HuH-7 (cell line): ENCODE results near the gene MAPKAP1.

Experiments
- DNase-seq: peaks from one replicate; pipeline ENCODE4 v3.0.0; 2011; ENCODE audit warnings: low spot score

MAPKAP1 gene

DNA sequence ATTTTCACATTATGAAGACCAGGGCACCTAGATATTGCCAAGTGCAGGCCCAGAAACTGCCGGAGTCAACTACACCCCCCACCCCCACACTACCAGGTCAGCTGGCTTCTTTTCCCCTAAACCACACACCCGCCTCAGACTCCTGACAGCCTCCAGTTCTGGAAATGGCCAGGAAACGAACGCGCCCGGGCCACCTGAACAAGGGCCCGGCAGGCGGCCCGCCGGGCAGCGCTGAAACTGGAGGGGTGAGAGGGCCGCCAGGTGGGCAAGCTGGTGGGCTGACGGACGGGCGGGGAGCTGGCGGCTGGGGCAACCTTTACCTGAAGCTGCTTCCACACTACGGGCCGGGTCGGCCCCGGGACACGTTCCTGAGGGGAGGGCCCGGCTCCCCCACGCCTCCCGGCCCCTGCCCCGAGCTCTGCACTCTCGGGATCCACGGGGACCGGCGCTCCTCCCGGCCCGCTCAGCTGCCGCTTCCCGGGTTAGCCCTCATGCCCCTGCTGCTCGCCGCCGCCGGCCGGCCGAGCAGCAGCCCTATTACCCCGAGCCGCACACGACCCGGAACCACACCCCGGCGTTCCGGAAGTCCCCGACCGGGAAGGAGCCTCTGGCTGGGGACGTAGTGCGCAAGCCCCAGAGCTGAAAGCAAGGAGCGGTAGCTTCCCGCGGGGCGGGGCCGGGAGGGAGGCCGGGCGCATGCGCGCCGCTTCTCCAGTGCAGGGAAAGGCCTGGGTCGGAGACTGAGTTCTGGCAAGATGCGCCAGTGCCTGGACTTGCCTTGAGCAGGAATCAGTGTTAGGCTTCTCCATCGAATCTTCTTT lies at the start of gene MAPKAP1:
Gene MAPKAP1 (minus strand): TSS at position 558 of the 821 bp plus-strand sequence. CDS start 34,634 bp downstream, outside the sequence.
- DNase-seq, result peak; percentile 93

DNA sequence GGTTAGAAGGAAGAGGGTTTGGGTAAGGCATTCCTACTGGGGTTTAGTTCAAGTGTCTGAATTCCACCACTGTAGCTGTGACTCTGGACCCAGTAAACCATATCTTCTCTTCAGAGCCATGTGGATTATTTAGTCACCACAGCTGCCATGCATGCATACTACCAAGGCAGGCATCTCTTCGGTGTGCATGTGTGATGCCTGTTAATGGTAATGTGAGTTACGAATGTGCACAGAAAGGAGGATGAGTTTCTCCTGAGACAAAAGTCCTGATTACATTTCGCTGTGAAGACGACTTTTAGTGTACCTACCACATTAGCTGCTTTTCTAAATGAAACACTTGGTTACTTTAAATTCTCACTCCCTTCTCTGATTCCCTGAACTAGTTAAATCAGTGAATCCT lies 49.5 kb upstream of the MAPKAP1 start:
- DNase-seq, result no peak

DNA sequence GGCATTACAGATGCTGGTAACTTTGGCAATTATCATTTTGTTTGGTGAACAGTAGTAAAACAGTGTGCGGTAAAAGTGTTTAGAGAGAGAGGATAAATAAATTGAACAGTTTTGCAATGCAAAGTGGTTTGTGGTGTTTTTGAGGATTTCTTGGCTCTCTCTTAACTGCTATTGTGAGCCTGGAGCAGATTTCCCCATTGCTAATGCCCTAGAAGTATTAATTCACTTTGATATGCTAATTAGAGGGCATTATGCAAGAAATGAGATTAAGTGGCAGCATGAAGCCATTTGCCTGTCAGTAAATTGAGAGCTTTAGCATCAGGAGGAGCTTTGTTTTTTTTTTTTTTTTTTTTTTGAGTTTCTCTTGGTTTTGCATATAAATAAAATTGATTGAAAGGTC lies 48.3 kb upstream of the MAPKAP1 start:
- no peak for DNase-seq

DNA sequence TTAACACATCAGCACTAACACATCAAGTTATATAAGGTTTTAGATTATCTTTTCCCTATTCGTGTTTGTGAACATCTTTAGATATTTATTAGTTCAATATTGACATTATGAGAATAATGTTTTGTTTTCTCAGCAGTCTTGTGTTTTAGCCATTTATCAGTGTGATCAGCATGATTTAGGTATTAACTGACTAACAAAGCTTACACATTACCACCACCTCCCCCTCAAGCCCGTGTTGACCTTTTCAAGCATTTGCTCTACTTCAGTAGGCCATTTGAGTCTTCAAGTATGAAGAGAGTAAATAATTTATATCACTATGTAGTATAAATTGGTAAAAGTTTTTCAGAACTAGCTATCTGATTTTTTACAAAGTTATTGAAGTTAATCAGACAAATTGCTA lies 47.1 kb upstream of the MAPKAP1 start:
- no peak for DNase-seq

DNA sequence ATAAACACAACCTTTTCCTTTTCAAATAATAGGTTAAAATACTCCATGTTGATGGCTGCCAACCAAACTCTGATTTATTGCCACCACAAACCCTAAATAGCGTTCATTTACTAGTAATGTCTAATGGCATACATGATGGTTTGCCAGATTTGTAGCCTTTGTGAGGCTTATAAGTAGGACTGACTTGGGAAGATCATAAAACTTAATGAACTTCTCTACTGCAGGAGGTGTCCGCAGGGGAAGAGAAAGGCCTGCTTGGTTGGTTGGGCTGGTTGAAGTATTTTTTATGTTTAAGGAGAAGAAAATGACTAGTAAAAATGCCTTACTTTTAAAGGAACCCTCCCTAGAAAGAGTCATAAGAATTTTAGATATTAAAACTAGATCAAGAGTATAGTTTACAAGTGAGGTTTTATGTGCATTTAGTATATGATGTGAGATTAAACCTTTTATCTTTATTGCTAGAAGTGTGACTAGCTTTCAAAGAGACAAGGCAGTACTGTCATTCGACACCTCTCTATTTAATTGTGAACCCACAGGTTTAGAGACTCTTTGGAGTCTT lies 45.1 kb upstream of the MAPKAP1 start:
- DNase-seq, result no peak

DNA sequence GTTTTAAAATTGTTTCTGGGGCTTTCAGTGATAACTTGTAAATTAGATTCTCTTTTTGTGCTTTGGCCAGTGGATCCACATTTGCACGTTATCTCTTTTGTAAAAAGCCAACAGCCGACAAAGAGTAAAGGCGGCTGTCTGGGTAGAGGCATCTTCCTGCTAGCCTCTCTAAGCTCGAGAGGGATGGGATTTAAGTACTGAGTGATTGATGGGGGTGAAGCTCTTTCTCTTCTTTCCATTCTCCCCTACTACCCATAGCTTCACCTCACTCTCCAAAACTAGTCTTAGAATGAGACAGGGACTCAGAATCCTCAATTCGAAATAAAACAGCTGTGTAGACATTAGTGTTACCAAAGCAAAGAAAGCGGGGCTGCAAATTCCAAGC lies 43.6 kb upstream of the MAPKAP1 start:
- peak; percentile 38 for DNase-seq

DNA sequence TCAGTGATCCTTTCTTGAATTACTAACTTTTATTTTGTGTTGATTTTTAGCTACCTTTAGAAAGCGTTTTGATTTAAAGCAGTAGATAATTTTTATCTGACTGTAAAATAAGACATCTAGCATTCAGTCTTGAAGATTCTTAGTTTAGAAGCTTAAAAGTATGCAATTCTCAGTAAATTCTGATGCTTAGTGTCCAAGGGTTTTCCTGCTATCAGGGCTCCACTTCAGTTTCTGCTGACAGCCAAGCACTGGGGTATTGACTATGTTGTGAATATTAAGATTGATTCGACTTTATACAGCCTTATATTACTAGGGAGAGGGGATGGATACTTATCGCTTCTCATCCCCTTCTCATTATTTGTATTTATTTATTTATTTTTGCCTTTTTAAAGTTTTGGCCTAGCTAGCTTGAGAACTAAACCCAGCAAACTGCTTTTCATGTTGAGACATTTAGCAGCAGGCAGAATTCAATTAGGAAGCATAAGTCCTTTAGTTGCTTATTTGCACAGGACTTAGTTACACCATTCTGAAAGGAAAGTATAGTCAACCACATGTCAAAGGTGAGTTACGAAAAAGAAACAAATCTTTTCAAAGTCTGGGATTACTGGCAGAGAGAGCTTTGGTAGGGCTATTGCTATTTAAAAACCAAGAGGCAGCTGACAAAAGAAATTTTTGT lies 43.1 kb upstream of the MAPKAP1 start:
- DNase-seq, result peak; percentile 58

DNA sequence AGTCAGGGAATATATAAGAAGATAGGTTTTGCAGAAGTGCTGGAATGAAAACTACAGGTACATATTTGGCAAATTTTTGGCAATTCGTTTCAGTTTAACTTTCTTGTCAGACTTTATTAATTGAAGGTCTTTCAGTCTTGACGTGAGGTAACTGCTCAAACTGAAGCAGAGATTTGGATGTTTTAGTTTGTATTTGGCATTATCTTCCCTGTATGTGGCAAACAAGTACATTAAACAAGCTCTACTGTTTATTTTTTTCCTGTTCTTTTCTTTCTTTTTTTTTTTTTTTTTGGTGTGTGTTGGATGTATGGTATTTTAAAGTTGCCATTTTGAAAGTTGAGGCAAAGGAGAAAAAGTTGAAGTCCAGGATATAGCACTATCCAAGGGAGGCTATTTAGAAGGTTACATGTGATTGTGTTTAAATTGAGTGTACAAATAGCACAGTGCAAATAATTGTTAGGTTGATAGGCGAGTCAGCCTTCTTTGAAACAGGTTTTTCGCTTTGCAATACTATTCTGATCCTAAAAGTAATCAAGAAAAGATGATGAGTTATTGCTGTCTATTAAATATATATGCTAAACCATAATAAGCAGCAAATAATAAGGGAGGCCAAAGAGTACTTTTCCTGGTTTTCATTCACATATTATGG lies 42.4 kb upstream of the MAPKAP1 start:
- DNase-seq, result no peak

DNA sequence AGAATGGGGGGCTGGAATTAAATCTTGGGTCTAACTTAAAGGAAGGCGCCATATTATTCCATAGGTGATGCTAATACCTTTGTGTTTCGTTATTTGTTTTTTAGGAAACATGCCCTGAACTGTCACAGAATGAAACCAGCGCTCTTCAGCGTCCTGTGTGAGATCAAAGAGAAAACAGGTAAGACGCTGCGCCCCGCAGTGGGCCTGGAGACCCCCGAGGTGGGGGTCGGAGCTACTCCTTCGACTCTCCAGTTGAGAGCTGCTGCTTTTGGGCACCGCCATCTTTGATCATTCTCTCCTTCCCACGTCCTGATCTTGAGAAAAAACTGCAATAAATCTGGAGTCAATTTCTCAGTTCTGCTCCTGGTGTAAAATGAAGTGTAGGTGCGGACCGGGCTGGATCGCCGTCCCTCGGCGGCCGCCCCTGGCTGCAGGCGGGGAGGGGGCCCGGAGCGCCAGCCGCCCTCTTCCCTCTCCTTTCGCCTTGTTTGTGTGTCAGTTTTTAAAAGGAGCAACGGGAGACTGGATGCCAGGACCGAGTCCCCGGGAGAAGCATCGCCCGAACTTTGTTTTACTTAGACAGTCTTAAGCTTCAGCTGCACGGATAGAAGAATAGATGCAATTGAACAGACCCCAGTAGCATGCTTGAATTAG lies 41.6 kb upstream of the MAPKAP1 start:
- no peak for DNase-seq

DNA sequence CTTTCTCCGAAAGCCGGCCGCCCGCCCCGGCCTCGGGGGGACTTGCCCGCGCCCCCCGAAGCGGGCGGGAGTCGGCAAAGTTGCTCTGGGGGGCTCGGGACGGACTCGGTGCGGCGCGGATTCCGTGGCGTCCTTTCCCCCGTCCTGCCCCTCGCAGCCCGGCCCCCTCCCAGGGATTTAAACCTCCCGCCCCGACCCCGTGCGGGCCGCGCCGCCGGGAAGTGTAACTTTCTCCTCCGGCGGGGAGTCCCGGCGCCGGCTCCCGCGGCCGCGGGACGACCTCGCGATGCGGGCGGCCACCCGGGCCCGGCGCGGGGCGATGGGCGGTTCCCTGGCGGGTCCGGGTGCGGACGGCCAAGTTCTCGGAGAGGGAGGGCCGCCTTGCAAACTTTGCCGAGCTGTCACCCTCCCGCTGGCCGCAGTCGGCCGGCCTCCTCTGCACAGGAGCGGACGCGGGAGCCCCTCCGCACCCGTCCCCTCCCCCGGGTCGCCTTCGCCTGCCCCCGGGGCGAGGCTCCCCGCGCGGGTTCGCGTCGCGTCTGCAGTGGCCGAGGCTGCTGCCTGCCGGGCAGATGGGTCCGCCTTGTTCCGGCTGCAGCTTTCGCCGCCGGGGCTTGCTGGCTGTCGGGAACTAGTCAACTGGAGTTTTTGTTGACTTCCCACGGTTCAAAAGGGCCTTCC lies 40.9 kb upstream of the MAPKAP1 start:
- DNase-seq, result peak; percentile 32

DNA sequence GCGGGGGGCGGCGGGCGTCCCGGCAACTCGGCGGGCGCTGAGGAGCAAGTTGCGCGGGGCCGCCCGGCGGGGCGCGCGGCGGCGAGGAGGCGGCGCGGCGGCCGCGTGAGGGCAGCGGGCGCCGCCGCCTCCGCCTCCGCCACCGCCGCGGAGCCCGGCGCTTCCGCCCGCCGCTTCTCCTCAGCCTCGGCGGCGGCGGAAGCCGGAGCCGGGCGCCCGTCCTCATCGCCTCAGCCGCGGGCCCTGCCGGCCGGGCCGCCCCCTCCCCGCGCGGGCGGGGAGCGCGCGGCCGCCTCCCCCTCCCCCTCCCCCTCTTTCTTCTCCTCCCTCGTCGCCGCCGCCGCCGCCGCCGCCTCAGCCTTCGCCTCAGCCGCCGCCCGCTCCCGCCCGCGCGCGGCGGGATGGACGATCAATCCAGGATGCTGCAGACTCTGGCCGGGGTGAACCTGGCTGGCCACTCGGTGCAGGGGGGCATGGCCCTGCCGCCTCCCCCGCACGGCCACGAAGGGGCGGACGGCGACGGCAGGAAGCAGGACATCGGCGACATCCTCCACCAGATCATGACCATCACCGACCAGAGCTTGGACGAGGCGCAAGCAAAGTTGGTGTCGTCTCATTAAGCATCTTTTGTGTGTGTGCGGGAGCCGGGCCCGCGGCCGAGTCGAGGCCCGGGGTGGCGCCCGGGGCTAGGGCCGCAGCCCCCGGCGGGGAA lies 40.2 kb upstream of the MAPKAP1 start, which contains the start of gene PBX3:
Gene PBX3 (plus strand): TSS at position 321 of the 712 bp plus-strand sequence.
- peak; percentile 45 for DNase-seq

DNA sequence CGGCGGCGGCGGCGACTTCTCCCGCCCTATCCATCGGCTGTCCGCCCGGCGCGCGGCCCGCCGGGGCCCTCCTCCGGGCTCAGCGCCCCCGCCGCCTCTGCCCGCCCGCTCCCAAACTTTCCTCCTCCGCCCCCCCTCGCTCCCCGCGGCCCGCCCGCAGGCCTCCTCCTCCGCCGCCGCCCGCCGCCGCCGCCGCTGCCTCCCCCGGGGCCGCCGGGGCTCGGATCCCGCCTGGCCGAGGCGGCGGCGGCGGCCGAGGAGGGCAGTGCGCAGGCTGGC lies 39.7 kb upstream of the MAPKAP1 start:
- no peak for DNase-seq

DNA sequence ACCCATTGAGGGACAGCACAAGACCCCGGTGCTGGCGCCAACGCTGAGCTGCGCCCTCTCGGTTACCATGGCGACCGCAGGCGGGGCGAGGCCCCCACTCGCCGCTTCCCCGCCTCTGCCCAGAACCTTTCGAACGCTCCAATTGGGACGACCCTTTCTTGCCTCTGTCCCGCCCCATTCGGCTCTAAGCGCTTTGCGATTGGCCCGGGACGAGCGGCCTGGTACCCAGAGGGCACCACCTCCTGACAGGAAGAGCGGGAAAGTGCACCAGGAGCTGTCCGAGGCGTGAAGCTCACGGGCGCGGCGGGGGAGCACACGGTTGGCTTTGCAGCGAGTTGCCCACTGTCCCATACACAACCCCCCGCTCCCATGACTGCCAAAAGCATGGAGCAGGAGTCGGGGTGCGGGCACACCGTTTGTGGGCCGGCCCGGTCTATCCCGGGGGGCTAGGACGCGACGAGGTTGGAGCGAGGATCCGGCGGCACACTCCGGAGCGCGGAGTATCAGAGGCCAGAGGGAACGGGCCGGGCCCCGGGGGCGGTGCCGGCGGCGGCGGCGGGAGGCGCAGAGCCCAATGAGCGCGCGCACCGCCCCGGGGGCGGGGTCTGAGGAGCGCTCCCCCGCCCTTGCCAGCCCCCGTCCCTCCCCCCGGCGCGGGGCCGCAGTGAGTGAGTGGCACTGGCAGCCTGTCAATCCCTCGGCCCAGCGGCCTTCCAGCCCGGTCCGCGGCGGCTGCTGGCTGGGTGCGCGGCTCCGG lies 39.2 kb upstream of the MAPKAP1 start:
- DNase-seq, result peak; percentile 93

DNA sequence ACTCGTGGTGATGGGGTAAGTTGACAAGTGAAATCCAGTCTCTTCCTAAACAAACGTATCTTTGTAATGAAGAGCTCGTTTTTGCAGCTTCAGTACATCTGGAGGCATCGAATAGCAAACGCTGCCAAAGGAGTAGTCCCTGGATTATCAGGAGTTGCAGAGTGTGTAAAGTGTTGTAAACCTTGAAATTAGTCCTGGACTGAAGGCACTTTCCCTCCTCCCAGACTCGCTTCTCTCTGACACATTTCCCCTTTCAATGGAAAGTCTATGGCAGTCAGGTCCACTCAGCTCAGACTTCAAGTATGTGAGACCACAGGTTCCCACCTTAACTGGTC lies 38.6 kb upstream of the MAPKAP1 start:
- no peak for DNase-seq

DNA sequence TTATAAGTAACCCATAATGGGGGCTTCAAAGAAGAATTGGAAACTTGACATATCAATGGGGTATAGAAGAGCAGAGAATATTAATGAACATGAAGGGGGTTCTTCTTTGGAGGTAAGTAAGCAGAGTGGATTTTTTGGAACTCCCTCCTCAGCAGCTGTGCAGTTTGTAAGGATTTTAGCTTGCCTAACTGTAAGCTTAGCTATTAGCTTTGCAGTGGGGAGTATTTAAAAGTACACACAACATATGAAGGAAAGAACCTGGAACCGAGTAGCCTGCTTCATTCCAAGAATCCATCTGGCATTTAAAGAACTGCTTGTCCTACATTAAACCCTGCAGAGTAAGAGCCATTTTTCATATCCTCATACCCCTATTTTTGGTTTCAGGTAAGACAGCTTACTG lies 38.0 kb upstream of the MAPKAP1 start:
- DNase-seq, result no peak

DNA sequence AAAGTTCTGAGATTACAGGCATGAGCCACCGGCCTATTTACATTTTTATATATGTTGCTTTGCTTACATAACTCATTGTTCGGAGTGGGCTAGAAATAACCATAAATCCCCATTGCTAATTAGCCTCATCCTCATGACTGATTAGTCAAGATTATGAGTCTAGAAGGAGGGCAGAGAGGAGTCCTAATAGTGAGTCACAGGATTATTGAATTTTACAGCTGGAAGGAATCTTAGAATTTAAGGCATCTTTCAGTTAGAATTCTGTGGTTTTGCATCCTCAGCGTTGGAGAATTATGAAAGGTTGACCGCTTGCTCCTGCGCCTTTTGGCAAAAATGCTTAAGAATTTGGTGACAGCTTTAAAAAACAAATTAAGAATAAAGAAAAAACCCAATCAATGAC lies 37.6 kb upstream of the MAPKAP1 start:
- DNase-seq, result no peak

DNA sequence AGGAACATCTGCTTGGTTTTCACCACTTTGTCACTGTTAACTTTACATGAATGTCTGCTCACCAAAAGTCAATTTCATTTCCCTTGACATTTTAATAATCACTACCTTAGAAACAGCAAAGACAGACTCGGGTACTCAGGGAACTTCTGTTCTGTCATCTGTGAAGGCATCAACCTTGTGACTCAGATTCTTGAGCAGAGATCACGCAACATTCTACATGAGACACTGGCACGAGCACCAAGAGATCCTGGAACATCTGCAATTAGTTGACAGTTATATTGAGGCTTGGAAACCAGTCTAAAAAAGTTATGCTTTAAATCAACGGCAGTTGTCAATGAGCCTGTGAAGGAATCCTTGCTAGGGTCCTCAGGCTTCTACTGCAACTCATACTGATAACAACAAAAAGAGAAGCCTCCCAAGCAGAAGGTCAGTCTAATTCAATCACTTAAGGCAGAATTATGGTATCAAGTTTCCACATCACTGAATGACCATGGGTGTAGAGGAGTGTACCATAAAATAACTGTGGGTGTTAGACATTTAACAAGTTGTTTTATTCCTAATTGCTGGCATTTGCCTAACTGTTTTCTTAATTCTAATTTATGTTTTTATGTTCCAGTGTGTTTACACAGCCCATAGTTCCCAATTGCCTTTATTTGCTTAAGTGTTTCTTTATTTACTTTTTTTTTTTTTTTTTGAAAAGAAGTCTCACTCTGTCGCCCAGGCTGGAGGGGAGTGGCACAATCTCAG lies 36.8 kb upstream of the MAPKAP1 start:
- DNase-seq, result no peak

DNA sequence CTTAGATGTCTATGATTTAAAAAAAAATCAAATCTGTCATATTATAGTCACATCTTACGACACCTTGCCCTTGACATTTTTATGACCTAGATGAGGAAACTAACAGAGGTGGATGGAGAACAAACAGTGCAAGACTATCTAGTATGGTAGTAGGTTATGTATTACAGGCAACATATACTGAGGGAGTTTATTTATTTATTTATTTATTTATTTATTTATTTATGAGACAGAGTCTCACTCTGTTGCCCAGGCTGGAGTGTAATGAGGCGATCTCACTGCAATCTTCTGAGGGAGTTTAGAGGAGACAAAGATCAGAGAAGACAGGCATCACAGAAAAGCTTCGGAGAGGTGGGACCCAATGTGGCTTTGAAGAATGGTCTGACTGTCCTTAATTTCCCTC lies 35.6 kb upstream of the MAPKAP1 start:
- DNase-seq, result no peak

DNA sequence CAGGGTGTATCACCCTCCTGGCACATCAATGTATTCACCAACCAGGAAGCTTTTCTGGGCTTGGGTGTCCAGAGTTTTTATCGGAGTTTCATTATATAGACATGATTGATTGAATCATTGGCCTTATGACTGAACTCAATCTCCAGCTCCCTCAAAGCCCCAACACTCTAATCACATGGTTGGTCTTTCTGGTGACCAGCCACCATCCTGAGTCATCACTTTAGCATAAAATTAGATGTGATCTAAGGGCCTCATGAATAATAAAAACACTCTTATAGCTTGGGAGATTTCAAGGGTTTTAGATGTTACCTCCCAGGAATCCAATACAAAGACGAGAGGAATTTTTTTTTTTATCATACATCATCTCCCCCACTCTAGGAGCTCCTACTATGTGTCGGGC lies 32.4 kb upstream of the MAPKAP1 start:
- no peak for DNase-seq

DNA sequence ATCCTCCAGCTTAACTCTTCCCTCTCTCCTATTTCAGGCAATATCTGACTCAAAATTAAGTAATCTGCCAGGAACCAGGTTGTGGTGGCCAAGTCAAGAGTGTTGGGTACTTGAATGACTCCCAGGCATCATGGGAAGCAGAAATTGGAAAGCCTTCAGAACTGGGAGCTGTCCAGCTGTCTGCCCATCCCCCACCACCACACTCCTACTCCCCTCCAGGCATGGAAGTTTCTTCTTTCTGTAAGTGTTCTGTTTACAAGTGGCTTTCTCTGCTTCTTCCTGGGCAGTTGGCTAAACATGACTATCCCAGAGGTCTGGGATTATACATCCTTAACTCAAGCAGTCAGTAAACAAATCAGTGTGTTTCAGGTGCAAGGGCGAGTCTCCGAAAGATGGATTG lies 25.6 kb upstream of the MAPKAP1 start:
- DNase-seq, result peak; percentile 16
